HepG2 (cell line): Measurements from ENCODE around the gene DOCK3. TPM values are rescaled to one million over a fixed set of nuclear protein-coding genes. Genes with fewer than 3 reads are reported as not detected.

Experiments
- ATAC-seq: fragments of 200-7000 bp; cut with Tn5 transposase; 3 replicates; pipeline ENCODE4 v1.9.1; 2020; ENCODE audit warnings: mild to moderate bottlenecking, moderate library complexity
- BruUV-seq: library from RNA; stranded (reverse); fragments of 400-500 nt; replicated peaks from 2 replicates; lab custom pipeline; 2021; lab: Mats Ljungman, UMichigan
- CTCF ChIA-PET: fragments of 300-600 bp; formaldehyde crosslinking; extraction: SDS; loops from one replicate; lab custom pipeline; 2021; ENCODE audit warnings: low total read pairs, inconsistent platforms, low intra/inter-chr PET ratio; lab: Yijun Ruan, JAX
- POLR2A ChIA-PET: fragments of 350-600 bp; sonication (Branson Sonifier 250); formaldehyde crosslinking; loops from one replicate; lab custom pipeline; 2020; ENCODE audit warnings: antibody characterized with exemption, inconsistent platforms; lab: Yijun Ruan, JAX
- DNase-seq: peaks from one replicate; pipeline ENCODE4 v3.0.0-alpha.2; 2015; ENCODE audit warnings: low spot score
- FAIRE-seq: peaks from 3 replicates; lab custom pipeline; 2011; peaks lifted over from hg19 to GRCh38; lab: Jason Lieb, UNC
- H2AFZ ChIP-seq: one replicate; pipeline ENCODE4 v1.6.1; 2011; ENCODE audit warnings: low read length, inconsistent platforms
- H3K27ac ChIP-seq: fragments of 300-600 bp; 3 replicates; pipeline ENCODE4 v1.8.0; 2011; ENCODE audit warnings: mixed run types, mild to moderate bottlenecking, mixed read lengths, low read length, inconsistent platforms; ENCODE audit not compliant: insufficient read depth; ENCODE audit errors: extremely low read length
- H3K27me3 ChIP-seq, 2 experiments: fragments of 200-600 bp in 1 of 2; 2 replicates in 1 of 2; 3 replicates in 1 of 2; pipeline versions ENCODE4 v1.6.0 to v1.8.0; 2011; ENCODE audit warnings: low read length in 2 of 2, mild to moderate bottlenecking in 2 of 2, moderate library complexity in 2 of 2, inconsistent platforms in 1 of 2; ENCODE audit not compliant: insufficient read depth in 2 of 2, control insufficient read depth in 1 of 2
- H3K36me3 ChIP-seq, 2 experiments: fragments of 200-600 bp in 1 of 2; replicated peaks in 1 of 2; 2 replicates in 1 of 2; 3 replicates in 1 of 2; pipeline versions ENCODE4 v1.5.1 to v1.8.0; 2011; ENCODE audit warnings: low read length in 2 of 2, inconsistent platforms in 1 of 2; ENCODE audit not compliant: insufficient read depth in 2 of 2, control insufficient read depth in 1 of 2
- H3K4me1 ChIP-seq: 2 replicates; pipeline ENCODE4 v1.5.1; 2012; ENCODE audit warnings: low read length, inconsistent platforms; ENCODE audit not compliant: insufficient read depth
- H3K4me2 ChIP-seq: 2 replicates; pipeline ENCODE4 v1.6.0; 2011; ENCODE audit warnings: low read depth, low read length, inconsistent platforms
- H3K4me3 ChIP-seq, 3 experiments: fragments of 200-600 bp in 1 of 3; sonication (generic), shearing (Covaris generic) in 1 of 3; replicated peaks in 1 of 3; 2 replicates each; pipeline ENCODE4 v1.5.1; 2011 to 2016; ENCODE audit warnings: low read length in 3 of 3, inconsistent platforms in 2 of 3, low read depth in 2 of 3, mild to moderate bottlenecking in 2 of 3, control low read depth in 1 of 3, mixed read lengths in 1 of 3; ENCODE audit not compliant: insufficient read depth in 1 of 3
- H3K79me2 ChIP-seq: one replicate; pipeline ENCODE4 v1.6.1; 2011; ENCODE audit warnings: low read length, inconsistent platforms; ENCODE audit not compliant: insufficient read depth
- H3K9ac ChIP-seq: 2 replicates; pipeline ENCODE4 v1.6.0; 2011; ENCODE audit warnings: mild to moderate bottlenecking, low read depth, low read length, inconsistent platforms; ENCODE audit not compliant: insufficient read depth
- H3K9me3 ChIP-seq: 2 replicates; pipeline ENCODE4 v1.5.1; 2012; ENCODE audit warnings: mild to moderate bottlenecking, low read length
- H4K20me1 ChIP-seq: 2 replicates; pipeline ENCODE4 v1.6.0; 2011; ENCODE audit warnings: inconsistent platforms, mild to moderate bottlenecking, low read length, moderate library complexity; ENCODE audit not compliant: insufficient read depth
- FOSL1 ChIP-seq: sonication (generic); formaldehyde crosslinking; IDR thresholded peaks from 2 replicates; pipeline ENCODE4 v1.9.0; 2021; ENCODE audit warnings: missing genetic modification reagents, borderline replicate concordance
- FOXA1 ChIP-seq, 2 experiments: fragments of 450-650 bp in 1 of 2; sonication (generic) in 1 of 2; formaldehyde crosslinking in 1 of 2; IDR thresholded peaks; 2 replicates each; pipeline versions ENCODE4 v1.4.0 to v1.6.1; 2016 to 2020; ENCODE audit warnings: missing genetic modification reagents in 1 of 2
- HDAC1 ChIP-seq: sonication (generic); formaldehyde crosslinking; IDR thresholded peaks from 2 replicates; pipeline ENCODE4 v1.5.1; 2020; ENCODE audit warnings: mild to moderate bottlenecking, missing genetic modification reagents
- IKZF4 ChIP-seq: sonication (generic); formaldehyde crosslinking; IDR thresholded peaks from 2 replicates; pipeline ENCODE4 v1.5.1; 2020; ENCODE audit warnings: borderline replicate concordance, mild to moderate bottlenecking, low read depth, missing genetic modification reagents; ENCODE audit errors: not compliant biosample characterization
- NRL ChIP-seq: sonication (generic); formaldehyde crosslinking; IDR thresholded peaks from 2 replicates; pipeline ENCODE4 v1.5.0; 2020; ENCODE audit warnings: missing genetic modification reagents, mild to moderate bottlenecking, moderate library complexity, borderline replicate concordance
- PHF21A ChIP-seq: sonication (generic); formaldehyde crosslinking; IDR thresholded peaks from 2 replicates; pipeline ENCODE4 v1.5.0; 2020; ENCODE audit warnings: mild to moderate bottlenecking, missing genetic modification reagents
- SALL1 ChIP-seq: sonication (generic); formaldehyde crosslinking; IDR thresholded peaks from 2 replicates; pipeline ENCODE4 v1.8.0; 2022; ENCODE audit warnings: mild to moderate bottlenecking, missing genetic modification reagents
- ZNF121 ChIP-seq: sonication (generic); formaldehyde crosslinking; IDR thresholded peaks from 2 replicates; pipeline ENCODE4 v1.5.0; 2020; ENCODE audit warnings: mild to moderate bottlenecking, missing genetic modification reagents
- ZNF256 ChIP-seq: sonication (generic); formaldehyde crosslinking; conservative IDR thresholded peaks from 2 replicates; pipeline ENCODE4 v1.4.0; 2020; ENCODE audit warnings: missing genetic modification reagents
- ZNF883 ChIP-seq: sonication (generic); formaldehyde crosslinking; IDR thresholded peaks from 2 replicates; pipeline ENCODE4 v1.5.1; 2020; ENCODE audit warnings: mild to moderate bottlenecking, missing genetic modification reagents; ENCODE audit errors: not compliant biosample characterization
- WGBS: methylation state at CpG from one replicate; pipeline ENCODE4 v1.1.6; 2017; ENCODE audit warnings: low lambda C conversion rate; 5-methylcytosine and 5-hydroxymethylcytosine counted together
- in situ Hi-C: cut with HindIII; loops from 2 replicates; pipeline ENCODE4 v1.10.0; 2017; ENCODE audit warnings: low pct_unique_long_range_greater_than_20kb; ENCODE audit not compliant: extremely low pct_ligation_motif_present
- intact Hi-C: fragments of 100-400 bp; cut with micrococcal nuclease; formaldehyde crosslinking; loops from one replicate; pipeline ENCODE4 v1.10.0; 2022; ENCODE audit not compliant: unreplicated experiment
- polyA plus RNA-seq, 8 experiments: library from polyadenylated mRNA; depleted of rRNA in 3 of 8; stranded (reverse) in 7 of 8; unstranded in 1 of 8; fragments of >200 nt; fragmentation: Illumina TruSeq in 4 of 8; extraction: Trizol in 4 of 8; gene quantifications; 2 replicates each; pipeline versions ENCODE4 v1.2.1 to v1.2.3, GENCODE V29; 2011 to 2016; ENCODE audit warnings: low read depth in 4 of 8, missing spikeins in 1 of 8, mixed read lengths in 1 of 8; ENCODE audit not compliant: insufficient read depth in 1 of 8
- total RNA-seq, 5 experiments: library from RNA; depleted of rRNA; stranded (reverse); fragments of >200 nt; fragmentation: Illumina TruSeq; extraction: Trizol; gene quantifications; 2 replicates each; pipeline ENCODE4 v1.2.3, GENCODE V29; 2016; ENCODE audit warnings: low read depth in 1 of 5
- TF ChIP-seq, protein P1 (sequence below): sonication (generic); formaldehyde crosslinking; IDR thresholded peaks from 2 replicates; pipeline ENCODE4 v1.5.0; 2020; ENCODE audit warnings: mild to moderate bottlenecking, missing genetic modification reagents
- TF ChIP-seq, protein P2 (sequence below): sonication (generic); formaldehyde crosslinking; IDR thresholded peaks from 2 replicates; pipeline ENCODE4 v1.4.0; 2020; ENCODE audit warnings: mild to moderate bottlenecking, missing genetic modification reagents
- TF ChIP-seq, protein P3 (sequence below): sonication (generic); formaldehyde crosslinking; IDR thresholded peaks from 2 replicates; pipeline ENCODE4 v1.4.0; 2020; ENCODE audit warnings: missing genetic modification reagents
- TF ChIP-seq, protein P4 (sequence below): sonication (generic); formaldehyde crosslinking; IDR thresholded peaks from 2 replicates; pipeline ENCODE4 v1.4.0; 2020; ENCODE audit warnings: low read depth, mild to moderate bottlenecking, missing genetic modification reagents
- TF ChIP-seq, protein P5 (sequence below): sonication (generic); formaldehyde crosslinking; IDR thresholded peaks from 2 replicates; pipeline ENCODE4 v1.4.0; 2020; ENCODE audit warnings: missing genetic modification reagents, borderline replicate concordance

DOCK3 gene
- total and polyA plus RNA-seq, 2 of the 13 experiments (the other 11 are each of a cell fraction or from before 2014, with no cell fraction given), result not detected

DNA sequence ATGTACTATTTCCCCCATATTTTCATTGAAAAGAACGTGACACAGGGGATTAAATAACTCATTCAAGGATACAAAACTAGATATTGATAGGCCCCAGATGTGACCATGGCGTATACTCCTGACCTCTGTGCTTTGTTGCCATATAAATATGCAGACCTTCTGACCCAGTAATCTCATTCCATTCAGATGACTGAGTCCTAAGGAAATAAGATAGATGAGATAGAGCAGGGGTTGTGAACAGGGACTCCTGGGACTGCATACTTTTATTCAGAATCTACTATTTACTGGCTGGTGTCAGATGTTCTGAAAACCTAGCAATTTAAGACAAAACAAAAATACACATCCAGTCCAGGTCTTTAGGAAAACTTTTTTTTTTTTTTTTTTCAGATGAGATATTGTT lies 571.1 kb downstream of the DOCK3 start:
- Histone ChIP-seq H2AFZ (no peak overlapping the region), H4K20me1 (no peaks in the 10 kb centered on the region), H3K27me3 (no peaks in the 10 kb centered on the region), H3K9ac (no peak overlapping the region), H3K79me2 (no peaks in the 10 kb centered on the region), H3K27ac (no peak overlapping the region), H3K4me2 (no peak overlapping the region), H3K4me1 (no peaks in the 10 kb centered on the region), H3K4me3 (no peak overlapping the region), H3K36me3 (no peaks in the 10 kb centered on the region)
- BruUV-seq, result no TSS peak
- DNase-seq (no peak), FAIRE-seq (no peak)
- 32% methylated on average over 2 of the region's 2 CpGs for WGBS
- in situ Hi-C loops, result no loop called here
- intact Hi-C loops, result no loop called here
- TF ChIP-seq, protein P1, sequence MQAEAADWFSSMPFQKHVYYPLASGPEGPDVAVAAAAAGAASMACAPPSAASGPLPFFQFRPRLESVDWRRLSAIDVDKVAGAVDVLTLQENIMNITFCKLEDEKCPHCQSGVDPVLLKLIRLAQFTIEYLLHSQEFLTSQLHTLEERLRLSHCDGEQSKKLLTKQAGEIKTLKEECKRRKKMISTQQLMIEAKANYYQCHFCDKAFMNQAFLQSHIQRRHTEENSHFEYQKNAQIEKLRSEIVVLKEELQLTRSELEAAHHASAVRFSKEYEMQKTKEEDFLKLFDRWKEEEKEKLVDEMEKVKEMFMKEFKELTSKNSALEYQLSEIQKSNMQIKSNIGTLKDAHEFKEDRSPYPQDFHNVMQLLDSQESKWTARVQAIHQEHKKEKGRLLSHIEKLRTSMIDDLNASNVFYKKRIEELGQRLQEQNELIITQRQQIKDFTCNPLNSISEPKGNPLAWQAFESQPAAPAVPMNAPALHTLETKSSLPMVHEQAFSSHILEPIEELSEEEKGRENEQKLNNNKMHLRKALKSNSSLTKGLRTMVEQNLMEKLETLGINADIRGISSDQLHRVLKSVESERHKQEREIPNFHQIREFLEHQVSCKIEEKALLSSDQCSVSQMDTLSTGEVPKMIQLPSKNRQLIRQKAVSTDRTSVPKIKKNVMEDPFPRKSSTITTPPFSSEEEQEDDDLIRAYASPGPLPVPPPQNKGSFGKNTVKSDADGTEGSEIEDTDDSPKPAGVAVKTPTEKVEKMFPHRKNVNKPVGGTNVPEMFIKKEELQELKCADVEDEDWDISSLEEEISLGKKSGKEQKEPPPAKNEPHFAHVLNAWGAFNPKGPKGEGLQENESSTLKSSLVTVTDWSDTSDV (CRISPR knock-in tag), result no peak
- no peak for TF ChIP-seq ZNF121
- no peak for TF ChIP-seq IKZF4 (CRISPR knock-in tag)
- no peak for TF ChIP-seq HDAC1 (CRISPR knock-in tag)
- TF ChIP-seq ZNF883, result no peak
- no peak for TF ChIP-seq FOSL1 (CRISPR knock-in tag)
- TF ChIP-seq, protein P2, sequence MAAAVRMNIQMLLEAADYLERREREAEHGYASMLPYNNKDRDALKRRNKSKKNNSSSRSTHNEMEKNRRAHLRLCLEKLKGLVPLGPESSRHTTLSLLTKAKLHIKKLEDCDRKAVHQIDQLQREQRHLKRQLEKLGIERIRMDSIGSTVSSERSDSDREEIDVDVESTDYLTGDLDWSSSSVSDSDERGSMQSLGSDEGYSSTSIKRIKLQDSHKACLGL (CRISPR knock-in tag), result no peak
- TF ChIP-seq, protein P3, sequence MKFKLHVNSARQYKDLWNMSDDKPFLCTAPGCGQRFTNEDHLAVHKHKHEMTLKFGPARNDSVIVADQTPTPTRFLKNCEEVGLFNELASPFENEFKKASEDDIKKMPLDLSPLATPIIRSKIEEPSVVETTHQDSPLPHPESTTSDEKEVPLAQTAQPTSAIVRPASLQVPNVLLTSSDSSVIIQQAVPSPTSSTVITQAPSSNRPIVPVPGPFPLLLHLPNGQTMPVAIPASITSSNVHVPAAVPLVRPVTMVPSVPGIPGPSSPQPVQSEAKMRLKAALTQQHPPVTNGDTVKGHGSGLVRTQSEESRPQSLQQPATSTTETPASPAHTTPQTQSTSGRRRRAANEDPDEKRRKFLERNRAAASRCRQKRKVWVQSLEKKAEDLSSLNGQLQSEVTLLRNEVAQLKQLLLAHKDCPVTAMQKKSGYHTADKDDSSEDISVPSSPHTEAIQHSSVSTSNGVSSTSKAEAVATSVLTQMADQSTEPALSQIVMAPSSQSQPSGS (CRISPR knock-in tag), result no peak
- TF ChIP-seq NRL (CRISPR knock-in tag), result no peak
- no peak for TF ChIP-seq FOXA1 (IDR thresholded peaks at IDR 0.05)
- no peak for TF ChIP-seq FOXA1 (CRISPR knock-in tag; IDR thresholded peaks at IDR 0.05)
- TF ChIP-seq, protein P4, sequence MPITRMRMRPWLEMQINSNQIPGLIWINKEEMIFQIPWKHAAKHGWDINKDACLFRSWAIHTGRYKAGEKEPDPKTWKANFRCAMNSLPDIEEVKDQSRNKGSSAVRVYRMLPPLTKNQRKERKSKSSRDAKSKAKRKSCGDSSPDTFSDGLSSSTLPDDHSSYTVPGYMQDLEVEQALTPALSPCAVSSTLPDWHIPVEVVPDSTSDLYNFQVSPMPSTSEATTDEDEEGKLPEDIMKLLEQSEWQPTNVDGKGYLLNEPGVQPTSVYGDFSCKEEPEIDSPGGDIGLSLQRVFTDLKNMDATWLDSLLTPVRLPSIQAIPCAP (CRISPR knock-in tag), result no peak
- TF ChIP-seq, protein P5, sequence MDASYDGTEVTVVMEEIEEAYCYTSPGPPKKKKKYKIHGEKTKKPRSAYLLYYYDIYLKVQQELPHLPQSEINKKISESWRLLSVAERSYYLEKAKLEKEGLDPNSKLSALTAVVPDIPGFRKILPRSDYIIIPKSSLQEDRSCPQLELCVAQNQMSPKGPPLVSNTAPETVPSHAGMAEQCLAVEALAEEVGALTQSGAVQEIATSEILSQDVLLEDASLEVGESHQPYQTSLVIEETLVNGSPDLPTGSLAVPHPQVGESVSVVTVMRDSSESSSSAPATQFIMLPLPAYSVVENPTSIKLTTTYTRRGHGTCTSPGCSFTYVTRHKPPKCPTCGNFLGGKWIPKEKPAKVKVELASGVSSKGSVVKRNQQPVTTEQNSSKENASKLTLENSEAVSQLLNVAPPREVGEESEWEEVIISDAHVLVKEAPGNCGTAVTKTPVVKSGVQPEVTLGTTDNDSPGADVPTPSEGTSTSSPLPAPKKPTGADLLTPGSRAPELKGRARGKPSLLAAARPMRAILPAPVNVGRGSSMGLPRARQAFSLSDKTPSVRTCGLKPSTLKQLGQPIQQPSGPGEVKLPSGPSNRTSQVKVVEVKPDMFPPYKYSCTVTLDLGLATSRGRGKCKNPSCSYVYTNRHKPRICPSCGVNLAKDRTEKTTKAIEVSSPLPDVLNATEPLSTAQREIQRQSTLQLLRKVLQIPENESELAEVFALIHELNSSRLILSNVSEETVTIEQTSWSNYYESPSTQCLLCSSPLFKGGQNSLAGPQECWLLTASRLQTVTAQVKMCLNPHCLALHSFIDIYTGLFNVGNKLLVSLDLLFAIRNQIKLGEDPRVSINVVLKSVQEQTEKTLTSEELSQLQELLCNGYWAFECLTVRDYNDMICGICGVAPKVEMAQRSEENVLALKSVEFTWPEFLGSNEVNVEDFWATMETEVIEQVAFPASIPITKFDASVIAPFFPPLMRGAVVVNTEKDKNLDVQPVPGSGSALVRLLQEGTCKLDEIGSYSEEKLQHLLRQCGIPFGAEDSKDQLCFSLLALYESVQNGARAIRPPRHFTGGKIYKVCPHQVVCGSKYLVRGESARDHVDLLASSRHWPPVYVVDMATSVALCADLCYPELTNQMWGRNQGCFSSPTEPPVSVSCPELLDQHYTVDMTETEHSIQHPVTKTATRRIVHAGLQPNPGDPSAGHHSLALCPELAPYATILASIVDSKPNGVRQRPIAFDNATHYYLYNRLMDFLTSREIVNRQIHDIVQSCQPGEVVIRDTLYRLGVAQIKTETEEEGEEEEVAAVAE (CRISPR knock-in tag), result no peak
- no peak for TF ChIP-seq ZNF256 (CRISPR knock-in tag)
- TF ChIP-seq SALL1 (CRISPR knock-in tag), result no peak
- no peak for TF ChIP-seq PHF21A (CRISPR knock-in tag)
- TF ChIP-seq, all 625 proteins: peak for 0
- ATAC-seq, result no peak
- no peaks in the 10 kb centered on the region for H3K9me3 ChIP-seq
- POLR2A ChIA-PET, result no interaction called here
- CTCF ChIA-PET, result no interaction called here
